K562 (cell line): ENCODE measurements around the gene ATRNL1. TPM values are rescaled to one million over a fixed set of nuclear protein-coding genes. Genes with fewer than 3 reads are reported as not detected.

ENCODE experiments used
- ATAC-seq: fragments of 200-7000 bp; cut with Tn5 transposase; 3 replicates; pipeline ENCODE4 v1.9.1; 2020; ENCODE audit warnings: moderate library complexity
- BruUV-seq: library from RNA; stranded (reverse); fragments of 400-500 nt; replicated peaks from 2 replicates; lab custom pipeline; 2021; lab: Mats Ljungman, UMichigan
- CTCF ChIA-PET: fragments of 300-600 bp; formaldehyde crosslinking; extraction: SDS; loops from one replicate; lab custom pipeline; 2021; ENCODE audit warnings: low intra/inter-chr PET ratio; lab: Yijun Ruan, JAX
- POLR2A ChIA-PET: fragments of 300-600, 350-650 bp; sonication (Branson Sonifier 250); formaldehyde crosslinking; extraction: SDS; loops from one replicate; lab custom pipeline; 2021; ENCODE audit warnings: antibody characterized with exemption, inconsistent platforms; lab: Yijun Ruan, JAX
- DNase-seq, 4 experiments: peaks; one replicate each; pipeline versions ENCODE4 v3.0.0 to v3.0.0-alpha.2; 2011 to 2018; ENCODE audit warnings: low spot score in 3 of 4, mixed read lengths in 3 of 4; ENCODE audit errors: extremely low read depth in 1 of 4
- FAIRE-seq: peaks from 2 replicates; lab custom pipeline; 2011; peaks lifted over from hg19 to GRCh38; lab: Jason Lieb, UNC
- H2AFZ ChIP-seq: 2 replicates; pipeline ENCODE4 v1.6.0; 2011; ENCODE audit warnings: low read depth, low read length, control low read depth, inconsistent platforms
- H3K27ac ChIP-seq: fragments of 200-600 bp; 3 replicates; pipeline ENCODE4 v1.8.0; 2011; ENCODE audit warnings: low read depth, mild to moderate bottlenecking, control low read depth, inconsistent platforms, low read length, moderate library complexity, mixed read lengths; ENCODE audit errors: extremely low read depth
- H3K27me3 ChIP-seq, 2 experiments: fragments of 300-600 bp in 1 of 2; 2 replicates in 1 of 2; 3 replicates in 1 of 2; pipeline versions ENCODE4 v1.6.0 to v1.8.0; 2011; ENCODE audit warnings: inconsistent platforms in 2 of 2, low read length in 2 of 2, mild to moderate bottlenecking in 1 of 2, mixed read lengths in 1 of 2, moderate library complexity in 1 of 2; ENCODE audit not compliant: control insufficient read depth in 2 of 2, insufficient read depth in 2 of 2
- H3K36me3 ChIP-seq: fragments of 300-600 bp; 3 replicates; pipeline ENCODE4 v1.8.0; 2011; ENCODE audit warnings: mild to moderate bottlenecking, low read length, inconsistent platforms; ENCODE audit not compliant: control insufficient read depth, insufficient read depth
- H3K4me1 ChIP-seq, 2 experiments: fragments of 200-600 bp in 1 of 2; replicated peaks in 1 of 2; 2 replicates in 1 of 2; 3 replicates in 1 of 2; pipeline versions ENCODE4 v1.5.1 to v1.8.0; 2011; ENCODE audit warnings: inconsistent platforms in 2 of 2, low read length in 2 of 2, mild to moderate bottlenecking in 1 of 2, mixed read lengths in 1 of 2, moderate library complexity in 1 of 2; ENCODE audit not compliant: control insufficient read depth in 2 of 2, insufficient read depth in 2 of 2
- H3K4me2 ChIP-seq: 2 replicates; pipeline ENCODE4 v1.6.1; 2011; ENCODE audit warnings: low read length, control low read depth, inconsistent platforms, mixed read lengths; ENCODE audit not compliant: insufficient read depth
- H3K4me3 ChIP-seq: fragments of 200-600 bp; sonication (generic), shearing (Covaris generic); 2 replicates; pipeline ENCODE4 v1.5.1; 2016; ENCODE audit warnings: control low read depth, inconsistent platforms
- H3K79me2 ChIP-seq: fragments of 200-600 bp; 3 replicates; pipeline ENCODE4 v1.8.0; 2011; ENCODE audit warnings: low read length, inconsistent platforms; ENCODE audit not compliant: control insufficient read depth, insufficient read depth
- H3K9ac ChIP-seq, 2 experiments: 2 replicates each; pipeline versions ENCODE4 v1.6.0 to v1.6.1; 2011; ENCODE audit warnings: low read depth in 2 of 2, low read length in 2 of 2, control low read depth in 1 of 2, inconsistent platforms in 1 of 2, mild to moderate bottlenecking in 1 of 2, mixed read lengths in 1 of 2; ENCODE audit not compliant: insufficient read depth in 1 of 2
- H3K9me1 ChIP-seq: one replicate; pipeline ENCODE4 v1.6.0; 2011; ENCODE audit warnings: inconsistent platforms, mild to moderate bottlenecking, low read length, moderate library complexity; ENCODE audit not compliant: control insufficient read depth, insufficient read depth
- H3K9me3 ChIP-seq: replicated peaks from 2 replicates; pipeline ENCODE4 v1.5.1; 2011; ENCODE audit warnings: low read depth, low read length, inconsistent platforms; ENCODE audit not compliant: control insufficient read depth, insufficient read depth
- H4K20me1 ChIP-seq: replicated peaks from 2 replicates; pipeline ENCODE4 v1.6.1; 2011; ENCODE audit warnings: low read length, inconsistent platforms, mixed read lengths; ENCODE audit not compliant: control insufficient read depth, insufficient read depth
- BACH1 ChIP-seq: fragments of 200-800 bp; sonication (Bioruptor generic); IDR thresholded peaks from 2 replicates; pipeline ENCODE4 v1.6.1; 2016; ENCODE audit warnings: missing genetic modification characterization, missing compliant biosample characterization
- HDAC3 ChIP-seq: fragments of 450-650 bp; IDR thresholded peaks from 2 replicates; pipeline ENCODE4 v1.6.1; 2018; ENCODE audit warnings: borderline replicate concordance, mild to moderate bottlenecking, moderate library complexity; ENCODE audit not compliant: partially characterized antibody
- HDAC6 ChIP-seq: IDR thresholded peaks from 2 replicates; pipeline ENCODE4 v1.6.1; 2012; ENCODE audit warnings: low read depth, mild to moderate bottlenecking, control low read depth, inconsistent platforms, low read length, moderate library complexity
- RBM22 ChIP-seq: fragments of 200-400 bp; formaldehyde crosslinking; IDR thresholded peaks from 2 replicates; pipeline ENCODE4 v1.6.1; 2018; ENCODE audit warnings: low read length, low read depth; ENCODE audit not compliant: poor library complexity, severe bottlenecking
- ZNF830 ChIP-seq: fragments of 250-450 bp; sonication (Bioruptor Pico); IDR thresholded peaks from 2 replicates; pipeline ENCODE4 v1.5.0; 2021; ENCODE audit warnings: mild to moderate bottlenecking
- WGBS: fragments of 100-300 bp; shearing (Covaris generic); methylation state at CpG from one replicate; pipeline ENCODE4 v1.1.6; 2016; ENCODE audit warnings: low coverage, mixed read lengths; ENCODE audit not compliant: insufficient coverage; ENCODE audit errors: missing lambda C conversion rate; 5-methylcytosine and 5-hydroxymethylcytosine counted together
- in situ Hi-C: fragments of 300-500 bp; cut with MboI; formaldehyde crosslinking; loops from 4 replicates; pipeline ENCODE4 v1.15.0; 2018; ENCODE audit warnings: inconsistent platforms, mixed read lengths
- intact Hi-C: fragments of 100-400 bp; cut with micrococcal nuclease; formaldehyde crosslinking; loops from 2 replicates; pipeline ENCODE4 v1.14.2; 2022
- polyA plus RNA-seq, 8 experiments: library from polyadenylated mRNA; depleted of rRNA in 4 of 8; stranded (reverse) in 5 of 8; unstranded in 3 of 8; fragments of >200 nt; fragmentation: Nextera tagmentation in 2 of 8; fragmentation: Illumina TruSeq in 1 of 8; extraction: Ambion mirVana in 2 of 8; extraction: Trizol in 1 of 8; gene quantifications; 2 replicates each; pipeline versions ENCODE4 v1.2.1 to v1.2.3, GENCODE V29; 2011 to 2014; ENCODE audit warnings: inconsistent platforms in 1 of 8, missing spikeins in 1 of 8
- total RNA-seq, 7 experiments: library from RNA; depleted of rRNA in 6 of 7; stranded (reverse); fragments of >200 nt in 6 of 7; fragmentation: Illumina TruSeq in 2 of 7; extraction: Trizol in 2 of 7; gene quantifications; 2 replicates each; pipeline versions ENCODE4 v1.2.1 to v1.2.3, GENCODE V29; 2011 to 2021; ENCODE audit warnings: low replicate concordance in 1 of 7
- TF ChIP-seq, protein P1 (sequence below): sonication (generic); formaldehyde crosslinking; IDR thresholded peaks from 2 replicates; pipeline ENCODE4 v1.8.1; 2023; ENCODE audit warnings: missing genetic modification reagents, mild to moderate bottlenecking, borderline replicate concordance
- TF ChIP-seq, protein P2 (sequence below): fragments of 250-450 bp; sonication (Bioruptor Pico); IDR thresholded peaks from 2 replicates; pipeline ENCODE4 v1.5.0; 2020; ENCODE audit warnings: mild to moderate bottlenecking

Gene ATRNL1
- total and polyA plus RNA-seq, 9 of the 15 experiments (the other 6 are each of a cell fraction or from before 2014, with no cell fraction given): 0.18 TPM; not detected in 8

- TF ChIP-seq, protein P1, sequence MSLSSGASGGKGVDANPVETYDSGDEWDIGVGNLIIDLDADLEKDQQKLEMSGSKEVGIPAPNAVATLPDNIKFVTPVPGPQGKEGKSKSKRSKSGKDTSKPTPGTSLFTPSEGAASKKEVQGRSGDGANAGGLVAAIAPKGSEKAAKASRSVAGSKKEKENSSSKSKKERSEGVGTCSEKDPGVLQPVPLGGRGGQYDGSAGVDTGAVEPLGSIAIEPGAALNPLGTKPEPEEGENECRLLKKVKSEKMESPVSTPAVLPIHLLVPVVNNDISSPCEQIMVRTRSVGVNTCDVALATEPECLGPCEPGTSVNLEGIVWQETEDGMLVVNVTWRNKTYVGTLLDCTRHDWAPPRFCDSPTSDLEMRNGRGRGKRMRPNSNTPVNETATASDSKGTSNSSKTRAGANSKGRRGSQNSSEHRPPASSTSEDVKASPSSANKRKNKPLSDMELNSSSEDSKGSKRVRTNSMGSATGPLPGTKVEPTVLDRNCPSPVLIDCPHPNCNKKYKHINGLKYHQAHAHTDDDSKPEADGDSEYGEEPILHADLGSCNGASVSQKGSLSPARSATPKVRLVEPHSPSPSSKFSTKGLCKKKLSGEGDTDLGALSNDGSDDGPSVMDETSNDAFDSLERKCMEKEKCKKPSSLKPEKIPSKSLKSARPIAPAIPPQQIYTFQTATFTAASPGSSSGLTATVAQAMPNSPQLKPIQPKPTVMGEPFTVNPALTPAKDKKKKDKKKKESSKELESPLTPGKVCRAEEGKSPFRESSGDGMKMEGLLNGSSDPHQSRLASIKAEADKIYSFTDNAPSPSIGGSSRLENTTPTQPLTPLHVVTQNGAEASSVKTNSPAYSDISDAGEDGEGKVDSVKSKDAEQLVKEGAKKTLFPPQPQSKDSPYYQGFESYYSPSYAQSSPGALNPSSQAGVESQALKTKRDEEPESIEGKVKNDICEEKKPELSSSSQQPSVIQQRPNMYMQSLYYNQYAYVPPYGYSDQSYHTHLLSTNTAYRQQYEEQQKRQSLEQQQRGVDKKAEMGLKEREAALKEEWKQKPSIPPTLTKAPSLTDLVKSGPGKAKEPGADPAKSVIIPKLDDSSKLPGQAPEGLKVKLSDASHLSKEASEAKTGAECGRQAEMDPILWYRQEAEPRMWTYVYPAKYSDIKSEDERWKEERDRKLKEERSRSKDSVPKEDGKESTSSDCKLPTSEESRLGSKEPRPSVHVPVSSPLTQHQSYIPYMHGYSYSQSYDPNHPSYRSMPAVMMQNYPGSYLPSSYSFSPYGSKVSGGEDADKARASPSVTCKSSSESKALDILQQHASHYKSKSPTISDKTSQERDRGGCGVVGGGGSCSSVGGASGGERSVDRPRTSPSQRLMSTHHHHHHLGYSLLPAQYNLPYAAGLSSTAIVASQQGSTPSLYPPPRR (CRISPR knock-in tag): no peak
- TF ChIP-seq RBM22: no peak
- TF ChIP-seq BACH1 (tag): no peak
- TF ChIP-seq HDAC3: no peak
- TF ChIP-seq, all 486 proteins: peak for 0
These were observed 875.1 kb downstream of the ATRNL1 start (continued) for GRCh38 chr10:115968236-115968635.

- BruUV-seq: no TSS peak
These were observed 876.4 kb downstream of the ATRNL1 start for GRCh38 chr10:115969591-115969990.

More at GRCh38 chr10:115969591-115969990, 876.4 kb downstream of the ATRNL1 start:
- POLR2A ChIA-PET: interaction anchor here (0.6 kb wide), 1 partner anchor 1117 kb away, joined by 3 read pairs; no protein-coding TSS in a partner anchor
- H3K4me3 ChIP-seq: no peak overlapping the region
- no peaks in the 10 kb centered on the region for H4K20me1 ChIP-seq
- H3K9ac ChIP-seq: no peak overlapping the region
- H3K4me2 ChIP-seq: no peak overlapping the region
- H3K79me2 ChIP-seq: no peaks in the 10 kb centered on the region
- in situ Hi-C loops (no loop called here), intact Hi-C loops (no loop called here)
- 0% methylated on average over 7 of the region's 11 CpGs for WGBS
- FAIRE-seq (no peak), DNase-seq (no peak), ATAC-seq (no peak)
- no peaks in the 10 kb centered on the region for H3K9me3 ChIP-seq
- no peak overlapping the region for H3K27ac ChIP-seq
- no peaks in the 10 kb centered on the region for H3K36me3 ChIP-seq
- no peaks in the 10 kb centered on the region for H3K4me1 ChIP-seq
- no peaks in the 10 kb centered on the region for H3K9me1 ChIP-seq
- TF ChIP-seq ZNF830 (CRISPR knock-in tag) (no peak), HDAC6 (no peak)
- TF ChIP-seq, protein P2, sequence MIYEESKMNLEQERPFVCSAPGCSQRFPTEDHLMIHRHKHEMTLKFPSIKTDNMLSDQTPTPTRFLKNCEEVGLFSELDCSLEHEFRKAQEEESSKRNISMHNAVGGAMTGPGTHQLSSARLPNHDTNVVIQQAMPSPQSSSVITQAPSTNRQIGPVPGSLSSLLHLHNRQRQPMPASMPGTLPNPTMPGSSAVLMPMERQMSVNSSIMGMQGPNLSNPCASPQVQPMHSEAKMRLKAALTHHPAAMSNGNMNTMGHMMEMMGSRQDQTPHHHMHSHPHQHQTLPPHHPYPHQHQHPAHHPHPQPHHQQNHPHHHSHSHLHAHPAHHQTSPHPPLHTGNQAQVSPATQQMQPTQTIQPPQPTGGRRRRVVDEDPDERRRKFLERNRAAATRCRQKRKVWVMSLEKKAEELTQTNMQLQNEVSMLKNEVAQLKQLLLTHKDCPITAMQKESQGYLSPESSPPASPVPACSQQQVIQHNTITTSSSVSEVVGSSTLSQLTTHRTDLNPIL (CRISPR knock-in tag): no peak
- no peak overlapping the region for H2AFZ ChIP-seq
- CTCF ChIA-PET: no interaction called here
- no peaks in the 10 kb centered on the region for H3K27me3 ChIP-seq
